Esophagus muscularis mucosa (tissue), 4 donors: ENCODE measurements around the gene PIK3C2B. TPM values are rescaled to one million over a fixed set of nuclear protein-coding genes. Genes with fewer than 3 reads are reported as not detected.

ENCODE experiments used
- DNase-seq: peaks from one replicate; pipeline ENCODE4 v3.0.0-alpha.2; 2017; ENCODE audit errors: extremely low spot score
- H3K27ac ChIP-seq, 4 donors: fragments of 200-600 bp; sonication (generic); replicated peaks in 1 of 4; 1 replicate in 3 of 4; 2 replicates in 1 of 4; pipeline ENCODE4 v1.5.1; 2016 to 2019; ENCODE audit warnings: mild to moderate bottlenecking in 1 of 4
- H3K27me3 ChIP-seq, 4 donors: fragments of 200-600 bp; sonication (generic); one replicate each; pipeline versions ENCODE4 v1.5.1 to v1.6.0; 2016 to 2019
- H3K36me3 ChIP-seq, 4 donors: fragments of 200-600 bp; sonication (generic); one replicate each; pipeline ENCODE4 v1.5.1; 2016 to 2019
- H3K4me1 ChIP-seq, 4 donors: fragments of 200-600 bp; sonication (generic); one replicate each; pipeline ENCODE4 v1.5.1; 2016 to 2019
- H3K4me3 ChIP-seq, 4 donors: fragments of 200-600 bp; sonication (generic); 1 replicate in 2 of 4; 2 replicates in 2 of 4; pipeline ENCODE4 v1.5.1; 2016 to 2019; ENCODE audit warnings: mild to moderate bottlenecking in 4 of 4, moderate library complexity in 1 of 4
- H3K9me3 ChIP-seq, 4 donors: fragments of 200-600 bp; sonication (generic); 1 replicate in 3 of 4; 2 replicates in 1 of 4; pipeline ENCODE4 v1.5.1; 2016 to 2019
- CTCF ChIP-seq, 3 experiments: fragments of 200-600 bp in 2 of 3; fragments of 450-650 bp in 1 of 3; sonication (generic) in 2 of 3; IDR thresholded peaks; one replicate each; pipeline ENCODE4 v1.5.1; 2017 to 2019; ENCODE audit warnings: antibody characterized with exemption in 3 of 3, mild to moderate bottlenecking in 2 of 3, moderate library complexity in 1 of 3
- EP300 ChIP-seq: sonication (generic); formaldehyde crosslinking; IDR thresholded peaks from one replicate; pipeline ENCODE4 v1.6.1; 2017; ENCODE audit warnings: antibody characterized with exemption
- POLR2A ChIP-seq: fragments of 450-650 bp; IDR thresholded peaks from one replicate; pipeline ENCODE4 v1.6.1; 2017; ENCODE audit warnings: antibody characterized with exemption, moderate library complexity, mild to moderate bottlenecking, low read depth
- POLR2AphosphoS5 ChIP-seq, 2 donors: sonication (generic); formaldehyde crosslinking; IDR thresholded peaks; one replicate each; pipeline ENCODE4 v1.6.1; 2017; ENCODE audit warnings: antibody characterized with exemption in 2 of 2
- WGBS: methylation state at CpG from one replicate; pipeline ENCODE4 v1.1.5; 2018; 5-methylcytosine and 5-hydroxymethylcytosine counted together
- intact Hi-C: fragments of 100-400 bp; cut with DNase I; formaldehyde crosslinking; loops from one replicate; pipeline ENCODE4 v1.15.1; 2023
- total RNA-seq, 4 donors: library from RNA; depleted of rRNA; stranded (reverse); fragments of >200 nt; gene quantifications; one replicate each; pipeline versions ENCODE4 v1.1.0 to v1.2.1, GENCODE V29; 2016

PIK3C2B gene
- 10 to 100 TPM; 10.8 to 15.8 (median 13.6) TPM for total RNA-seq

GRCh38 chr1:204494281-204495077, at the start of gene PIK3C2B:
PIK3C2B (minus strand) TSS chr1:204494805; CDS start chr1:204469802, 25,003 bp downstream.
- Histone ChIP-seq H3K4me1 (peaks cover 29 to 54% (median 42%) of the 10 kb centered on the region in 4 donors), H3K27me3 (no peaks in the 10 kb centered on the region), H3K9me3 (no peaks in the 10 kb centered on the region), H3K27ac (peak within 1 kb of the TSS; percentile 85 to 95 (median 92)), H3K36me3 (no peaks in the 10 kb centered on the region), H3K4me3 (peak within 1 kb of the TSS; percentile 71 to 87 (median 83))
- intact Hi-C loops, result loop anchor here (2.0 kb wide), 1 partner anchor 48 kb away; no protein-coding TSS in a partner anchor
- TF ChIP-seq POLR2A (peak; percentile 26), CTCF (IDR thresholded peaks at IDR 0.05) (peak; percentile 28 to 70 (median 39)), EP300 (no peak), POLR2AphosphoS5 (IDR thresholded peaks at IDR 0.05) (peak; percentile 36 to 69)
- WGBS, result 1% methylated on average over 29 of the region's 69 CpGs
- no peak for DNase-seq

DNA sequence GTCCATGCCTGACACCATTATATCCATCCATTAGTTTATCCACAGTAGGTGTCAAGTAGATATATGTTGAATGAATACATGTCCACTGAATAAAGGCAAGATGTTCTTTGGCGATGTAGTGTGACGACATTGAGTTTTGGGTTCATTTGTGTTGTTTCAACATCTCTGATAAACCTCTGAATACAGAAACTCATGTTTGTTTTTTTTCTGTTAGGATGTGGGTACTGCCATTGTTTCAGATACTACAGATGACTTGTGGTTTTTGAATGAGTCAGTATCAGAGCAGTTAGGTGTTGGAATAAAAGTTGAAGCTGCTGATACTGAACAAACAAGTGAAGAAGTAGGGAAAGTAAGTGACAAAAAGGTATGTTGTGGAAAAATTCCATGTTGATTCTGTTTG, 49.7 kb upstream of the PIK3C2B start:
- 92% methylated on average over 2 of the region's 2 CpGs for WGBS
- TF ChIP-seq EP300, result no peak
- TF ChIP-seq CTCF (IDR thresholded peaks at IDR 0.05), result no peak
- TF ChIP-seq POLR2A, result no peak
- TF ChIP-seq POLR2AphosphoS5 (IDR thresholded peaks at IDR 0.05), result no peak
- no peak overlapping the region for H3K4me3 ChIP-seq
- intact Hi-C loops, result no loop called here
- H3K4me1 ChIP-seq, result no peaks in the 10 kb centered on the region
- no peaks in the 10 kb centered on the region for H3K9me3 ChIP-seq
- DNase-seq, result no peak
- H3K27me3 ChIP-seq, result no peaks in the 10 kb centered on the region
- peaks cover 70 to 100% (median 95%) of the 10 kb centered on the region in 4 donors for H3K36me3 ChIP-seq
- H3K27ac ChIP-seq, result no peak overlapping the region

GRCh38 chr1:204541626-204542025, 47.0 kb upstream of the PIK3C2B start:
- Histone ChIP-seq H3K4me1 (no peaks in the 10 kb centered on the region), H3K4me3 (no peak overlapping the region), H3K27me3 (no peaks in the 10 kb centered on the region), H3K36me3 (peaks cover 68 to 100% (median 91%) of the 10 kb centered on the region in 4 donors), H3K9me3 (no peaks in the 10 kb centered on the region), H3K27ac (no peak overlapping the region)
- WGBS, result 64% methylated on average over 2 of the region's 2 CpGs
- DNase-seq, result no peak
- intact Hi-C loops, result no loop called here
- TF ChIP-seq POLR2AphosphoS5 (IDR thresholded peaks at IDR 0.05) (no peak), POLR2A (no peak), CTCF (IDR thresholded peaks at IDR 0.05) (no peak), EP300 (no peak)

DNA sequence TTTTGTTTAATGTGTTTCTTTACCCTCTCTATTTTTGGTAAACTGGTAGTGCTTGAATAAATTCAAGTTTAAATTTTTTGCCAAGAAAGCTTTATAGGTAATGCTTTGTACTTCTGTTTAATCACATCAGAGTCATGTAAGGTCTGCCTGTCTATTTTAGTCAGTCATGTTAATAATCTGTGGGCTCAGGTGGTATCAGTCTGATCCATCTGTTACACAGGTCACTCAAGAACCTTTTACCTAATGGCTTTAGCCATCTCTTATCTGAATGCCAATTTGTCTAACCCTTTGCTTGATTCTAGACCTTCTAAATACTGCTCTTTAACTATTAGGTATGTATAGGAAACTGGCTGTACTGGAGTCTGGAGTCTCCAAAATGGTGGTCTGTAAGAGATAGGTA, 38.2 kb upstream of the PIK3C2B start:
- peaks cover 50 to 91% (median 85%) of the 10 kb centered on the region in 4 donors for H3K36me3 ChIP-seq
- no peak overlapping the region for H3K4me3 ChIP-seq
- no peak for DNase-seq
- no peaks in the 10 kb centered on the region for H3K27me3 ChIP-seq
- no peaks in the 10 kb centered on the region for H3K9me3 ChIP-seq
- TF ChIP-seq POLR2A (no peak), EP300 (no peak), POLR2AphosphoS5 (IDR thresholded peaks at IDR 0.05) (no peak), CTCF (IDR thresholded peaks at IDR 0.05) (no peak)
- intact Hi-C loops, result no loop called here
- peaks cover 0 to 6% (median 0%) of the 10 kb centered on the region in 4 donors for H3K4me1 ChIP-seq
- no peak overlapping the region for H3K27ac ChIP-seq
